ENCODE results near the gene CYP39A1.
"Not testable (repeated sequence)": the region's sequence is repeated elsewhere in the genome, so short reads cannot be mapped to it uniquely, and the experiment has no call there.

CYP39A1 gene

GRCh38 chr6:46651006-46651405 is 1.6 kb downstream of the CYP39A1 start:
- no peak for DNase-seq (ENCODE audit: low spot score)

DNA sequence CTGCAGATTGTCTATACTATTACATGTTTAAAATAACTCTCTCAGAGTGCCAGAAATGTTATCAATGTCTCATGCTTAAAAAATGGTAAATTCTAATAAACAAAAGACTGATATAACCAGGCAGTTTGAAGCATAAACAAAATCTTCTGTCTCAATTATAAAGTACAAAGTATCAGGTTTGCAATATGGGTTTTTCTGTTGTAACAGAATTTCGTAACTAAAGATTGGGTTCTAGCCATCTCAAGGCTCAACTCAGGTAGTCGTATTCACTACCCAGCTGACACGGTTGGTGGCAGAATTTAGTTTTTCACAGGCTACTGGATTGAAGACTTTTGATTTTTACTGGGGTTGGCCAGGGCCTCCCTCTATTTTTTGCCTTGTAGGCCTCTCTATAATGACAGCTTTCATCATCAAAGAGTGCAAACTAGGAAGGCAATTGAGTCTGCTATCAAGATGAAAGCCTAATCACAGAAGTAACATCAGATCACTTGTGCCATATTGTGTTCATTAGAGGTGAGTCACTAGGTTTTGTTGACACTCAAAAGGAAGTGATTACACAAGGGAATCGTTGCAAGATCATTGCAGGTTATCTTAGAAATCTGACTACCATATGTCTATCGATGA is 3.6 kb downstream of the CYP39A1 start:
- DNase-seq (ENCODE audit: low spot score): no peak

GRCh38 chr6:46648108-46648507 is 4.5 kb downstream of the CYP39A1 start:
- DNase-seq (ENCODE audit: low spot score): not testable (repeated sequence)

GRCh38 chr6:46645265-46645664 is 7.4 kb downstream of the CYP39A1 start:
- DNase-seq (ENCODE audit: low spot score): no peak

DNA sequence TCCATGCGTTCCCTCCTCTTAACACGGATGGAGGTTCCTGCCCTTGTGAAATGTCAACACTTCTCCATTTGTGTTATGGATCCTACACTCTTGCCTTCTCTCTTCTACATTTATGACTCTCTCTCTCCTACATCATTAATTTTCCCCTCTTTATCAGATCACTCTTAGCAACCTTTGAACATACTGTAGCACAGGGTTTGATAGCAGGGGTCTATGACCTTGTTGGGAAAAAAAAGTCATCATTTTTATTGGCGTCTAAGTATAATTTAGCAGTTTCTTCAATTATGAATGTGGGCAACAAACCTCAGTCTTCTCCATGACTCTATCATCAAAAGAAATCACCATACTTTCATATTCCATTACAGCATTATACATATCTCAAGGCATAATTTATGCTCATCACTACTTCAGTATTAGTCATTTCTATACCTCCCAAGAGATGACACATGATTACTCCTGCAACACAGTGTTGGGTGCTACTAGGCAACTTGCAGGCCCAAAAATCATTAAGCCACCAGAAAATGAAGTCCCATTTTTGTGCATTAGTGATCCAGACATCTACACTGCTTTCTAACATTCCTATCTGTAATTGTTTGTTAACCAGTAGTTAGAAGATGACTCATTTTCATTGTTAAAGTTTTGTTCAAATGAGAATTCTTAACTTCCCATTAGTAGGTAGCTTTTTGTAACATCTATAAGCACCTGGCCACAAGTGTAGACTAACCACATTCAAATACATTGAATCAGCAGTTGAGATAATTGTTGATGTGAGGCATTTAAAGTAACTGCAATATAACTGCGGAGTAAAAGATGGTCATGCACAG is 9.5 kb downstream of the CYP39A1 start:
- no peak for DNase-seq (ENCODE audit: low spot score)

- DNase-seq (ENCODE audit: low spot score): no peak
Observed at GRCh38 chr6:46638650-46639049, 14.0 kb downstream of the CYP39A1 start.

GRCh38 chr6:46637933-46638332 is 14.7 kb downstream of the CYP39A1 start:
- DNase-seq (ENCODE audit: low spot score): no peak

GRCh38 chr6:46637145-46637544 is 15.5 kb downstream of the CYP39A1 start:
- DNase-seq (ENCODE audit: low spot score): no peak

DNA sequence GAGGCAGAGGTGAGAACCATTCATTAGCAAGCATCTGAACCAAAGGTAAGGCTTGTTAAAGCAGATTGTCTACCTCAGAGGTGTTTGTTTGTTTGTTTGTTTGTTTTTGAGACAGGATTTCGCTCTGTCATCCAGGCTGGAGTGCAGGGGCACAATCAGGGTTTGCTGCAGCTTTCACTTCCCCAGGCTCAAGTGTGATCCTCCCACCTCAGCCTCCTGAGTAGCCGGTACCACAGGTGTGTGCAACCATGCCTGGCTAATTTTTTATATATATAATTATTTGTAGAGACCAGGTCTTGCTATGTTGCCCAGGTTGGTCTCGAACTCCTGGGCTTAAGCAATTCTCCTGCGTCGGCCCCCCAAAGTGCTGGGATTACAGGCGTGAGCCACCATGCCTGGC is 17.2 kb downstream of the CYP39A1 start:
- no peak for DNase-seq (ENCODE audit: low spot score)

DNA sequence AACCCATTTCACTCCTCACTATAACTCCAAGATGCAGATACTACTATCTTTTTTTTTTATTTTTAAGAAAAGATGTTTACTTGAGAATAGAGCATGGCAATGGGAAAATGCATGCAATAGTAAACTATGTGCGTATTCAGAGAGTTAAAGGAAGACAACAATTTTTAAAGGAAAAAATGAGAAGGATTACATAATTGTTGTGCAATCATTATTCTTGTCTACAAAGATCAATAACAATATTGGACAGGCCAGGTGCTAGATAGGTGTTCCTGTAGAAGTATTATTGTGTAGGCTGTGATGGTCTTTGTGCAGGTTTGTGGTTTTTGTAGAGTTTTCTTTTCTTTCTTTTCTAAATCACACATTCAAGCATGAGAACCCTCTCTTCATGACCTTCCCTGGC is 20.6 kb downstream of the CYP39A1 start:
- no peak for DNase-seq (ENCODE audit: low spot score)

GRCh38 chr6:46629691-46630090 is 22.9 kb downstream of the CYP39A1 start:
- DNase-seq (ENCODE audit: low spot score): no peak

DNA sequence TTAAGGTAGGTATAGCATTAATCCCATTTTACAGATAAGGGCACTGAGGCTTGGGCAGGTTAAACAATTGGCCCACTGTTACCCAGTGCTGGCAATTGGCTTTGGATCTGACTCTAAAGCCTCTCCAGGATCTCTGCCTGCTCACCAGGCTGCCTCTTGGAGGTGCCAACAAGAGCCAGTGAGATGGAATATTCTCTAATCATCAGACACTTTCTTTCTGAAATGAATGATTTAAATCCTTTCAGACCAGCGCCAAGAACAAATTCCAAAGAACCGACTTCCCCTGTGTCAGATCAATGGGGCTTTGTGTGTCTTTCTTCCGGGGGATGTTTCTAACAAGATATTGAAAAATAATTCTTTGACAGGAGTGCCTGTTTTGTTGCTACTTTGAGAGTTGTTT is 23.6 kb downstream of the CYP39A1 start:
- DNase-seq (ENCODE audit: low spot score): no peak

- DNase-seq (ENCODE audit: low spot score): no peak
Observed at GRCh38 chr6:46628498-46628897, 24.1 kb downstream of the CYP39A1 start.

GRCh38 chr6:46626976-46627375 is 25.6 kb downstream of the CYP39A1 start:
- no peak for DNase-seq (ENCODE audit: low spot score)

- peak; percentile 1 for DNase-seq (ENCODE audit: low spot score)
Observed at GRCh38 chr6:46626228-46626909, 26.2 kb downstream of the CYP39A1 start.

GRCh38 chr6:46618726-46619125 is 33.9 kb downstream of the CYP39A1 start:
- DNase-seq (ENCODE audit: low spot score): no peak

- no peak for DNase-seq (ENCODE audit: low spot score)
Observed at GRCh38 chr6:46612645-46613044, 40.0 kb downstream of the CYP39A1 start.

GRCh38 chr6:46610862-46611553 is 41.6 kb downstream of the CYP39A1 start:
- no peak for DNase-seq (ENCODE audit: low spot score)

DNA sequence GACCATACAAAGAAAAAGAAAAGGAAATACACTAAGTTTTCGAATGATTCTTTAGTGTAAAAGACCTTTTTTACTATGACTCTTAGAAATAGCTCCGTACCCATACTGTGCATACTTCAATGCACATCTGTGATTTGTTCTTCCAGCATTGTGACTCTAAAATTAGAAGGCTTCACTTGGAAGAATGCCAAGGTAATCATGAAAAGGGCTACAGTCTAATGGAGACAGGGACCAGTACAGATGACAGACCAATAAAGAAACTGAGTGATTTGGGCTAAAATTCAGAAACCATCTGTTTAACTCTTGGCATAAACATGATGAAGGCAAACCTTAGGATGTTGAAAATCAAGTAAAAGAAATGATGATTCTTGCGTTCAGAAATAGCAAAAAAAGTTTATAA is 46.3 kb downstream of the CYP39A1 start:
- no peak for DNase-seq (ENCODE audit: low spot score)

DNA sequence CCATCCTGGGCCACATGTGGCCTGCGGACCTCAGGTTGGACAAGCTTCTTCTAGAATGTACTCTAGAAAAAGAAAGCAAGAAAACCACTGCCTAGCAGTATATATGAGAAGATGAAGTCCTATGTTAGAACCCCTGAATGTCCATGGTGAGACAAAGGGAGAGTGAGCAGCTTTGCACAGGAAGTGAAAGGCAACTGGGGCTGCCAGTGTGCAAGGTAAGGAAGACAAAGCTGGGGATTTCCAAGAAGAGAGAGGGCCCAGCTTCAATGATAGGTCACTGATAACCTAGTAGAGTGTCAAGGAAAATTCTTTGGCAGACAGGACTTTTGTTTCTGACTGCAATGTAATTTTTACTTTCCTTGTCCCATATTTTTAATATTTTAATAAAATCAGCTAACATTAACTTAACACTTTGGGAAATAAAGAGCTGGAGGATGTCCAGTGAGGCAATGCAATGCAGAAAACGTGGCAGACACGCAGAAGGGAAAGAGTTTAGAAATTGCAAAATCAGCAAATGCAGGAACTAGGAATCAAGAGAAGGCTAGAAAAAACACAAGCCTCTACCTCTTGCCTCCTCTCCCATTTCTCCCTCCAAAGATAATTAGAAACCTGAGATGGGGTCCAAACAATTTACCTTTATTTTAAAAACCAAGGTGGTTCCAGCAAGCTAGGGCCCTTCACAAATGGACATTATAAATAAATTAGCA is 47.4 kb downstream of the CYP39A1 start:
- DNase-seq (ENCODE audit: low spot score): no peak

DNA sequence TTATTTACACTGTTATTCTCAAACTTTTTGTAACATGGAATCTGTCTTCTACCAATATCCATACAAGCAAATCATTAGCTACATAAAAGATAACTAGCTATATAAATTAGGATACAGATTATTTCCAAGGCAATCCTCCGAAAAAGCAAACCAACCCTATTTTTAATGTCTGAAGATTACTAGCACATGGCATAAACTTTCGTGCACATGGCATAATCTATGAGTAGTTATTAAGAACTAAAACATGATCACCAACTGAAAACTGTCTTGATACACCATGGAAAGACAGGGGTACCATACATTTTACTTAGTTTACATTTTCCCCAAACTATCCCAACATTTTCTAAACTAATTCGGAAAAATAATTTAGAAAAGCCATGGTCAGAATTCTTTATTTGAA is 54.4 kb downstream of the CYP39A1 start:
- no peak for DNase-seq (ENCODE audit: low spot score)

All from SK-N-DZ (cell line).